Kidney (tissue), 14 donors: ENCODE results near the gene ALDH16A1. TPM values are rescaled to one million over a fixed set of nuclear protein-coding genes. Genes with fewer than 3 reads are reported as not detected.

Source experiments
- DNase-seq, 5 donors: peaks; one replicate each; pipeline ENCODE4 v3.0.0-alpha.2; 2013 to 2020
- FAIRE-seq: peaks from 2 replicates; lab custom pipeline; 2012; peaks lifted over from hg19 to GRCh38; lab: Jason Lieb, UNC
- H3K27ac ChIP-seq, 2 donors: one replicate each; pipeline ENCODE4 v1.7.0; 2013; ENCODE audit warnings: low read depth in 2 of 2, low read length in 2 of 2, inconsistent platforms in 1 of 2
- H3K27me3 ChIP-seq: one replicate; pipeline ENCODE4 v1.7.1; 2013; ENCODE audit warnings: low read length, inconsistent platforms; ENCODE audit not compliant: control insufficient read depth, insufficient read depth
- H3K36me3 ChIP-seq, 3 donors: one replicate each; pipeline versions ENCODE4 v1.7.0 to v1.7.1; 2013; ENCODE audit warnings: low read length in 3 of 3, control low read depth in 1 of 3, inconsistent platforms in 1 of 3; ENCODE audit not compliant: insufficient read depth in 3 of 3, control insufficient read depth in 2 of 3
- H3K4me1 ChIP-seq, 3 donors: one replicate each; pipeline versions ENCODE4 v1.7.0 to v1.7.1; 2013; ENCODE audit warnings: low read length in 3 of 3, inconsistent platforms in 1 of 3, low read depth in 1 of 3; ENCODE audit not compliant: control insufficient read depth in 2 of 3, insufficient read depth in 2 of 3
- H3K4me3 ChIP-seq, 3 donors: one replicate each; pipeline versions ENCODE4 v1.7.0 to v1.8.1; 2013; ENCODE audit warnings: low read length in 3 of 3, control low read depth in 1 of 3, inconsistent platforms in 1 of 3
- H3K9ac ChIP-seq, 3 donors: one replicate each; pipeline versions ENCODE4 v1.7.0 to v1.7.1; 2013; ENCODE audit warnings: low read length in 3 of 3, control low read depth in 1 of 3, inconsistent platforms in 1 of 3
- H3K9me3 ChIP-seq, 3 donors: one replicate each; pipeline versions ENCODE4 v1.7.0 to v1.7.1; 2013; ENCODE audit warnings: low read length in 3 of 3, control low read depth in 1 of 3, inconsistent platforms in 1 of 3; ENCODE audit not compliant: control insufficient read depth in 2 of 3, insufficient read depth in 1 of 3
- intact Hi-C: fragments of 100-400 bp; cut with DNase I; formaldehyde crosslinking; loops from one replicate; pipeline ENCODE4 v1.11.1; 2022
- polyA plus RNA-seq: library from polyadenylated mRNA; stranded (reverse); fragments of 350-450 nt; fragmentation: Illumina TruSeq; extraction: RNeasy Lipid Tissue Mini Kit (QIAGEN cat#74804); gene quantifications from one replicate; pipeline ENCODE4 v1.2.3, GENCODE V29; 2014; ENCODE audit warnings: low read depth, low replicate concordance; ENCODE audit not compliant: insufficient read depth
- total RNA-seq: library from RNA; stranded (reverse); fragmentation: NEBNext Ultra II Directional; extraction: Animal tissue kit (Norgen Biotek cat#: 25700); gene quantifications from one replicate; pipeline ENCODE4 v1.2.1, GENCODE V29; 2021
- TF ChIP-seq, protein P1 (sequence below): IDR thresholded peaks from 3 replicates; pipeline ENCODE4 v1.5.1; 2012; ENCODE audit warnings: mild to moderate bottlenecking, moderate library complexity, borderline replicate concordance; ENCODE audit not compliant: insufficient read depth; ENCODE audit errors: extremely low read depth
- donor health status: control.
- donor health status: control.
- donor health status: control.
- donor health status: control.
- donor health status: control.
- donor health status: DM: yes; HTN: yes; CAD: no.
- donor health status: Normal renal cell carcinoma (clear cell type).

Gene ALDH16A1
- total and polyA plus RNA-seq, 2 donors from 2014 or later = 26.8 to 31.8 TPM

DNA sequence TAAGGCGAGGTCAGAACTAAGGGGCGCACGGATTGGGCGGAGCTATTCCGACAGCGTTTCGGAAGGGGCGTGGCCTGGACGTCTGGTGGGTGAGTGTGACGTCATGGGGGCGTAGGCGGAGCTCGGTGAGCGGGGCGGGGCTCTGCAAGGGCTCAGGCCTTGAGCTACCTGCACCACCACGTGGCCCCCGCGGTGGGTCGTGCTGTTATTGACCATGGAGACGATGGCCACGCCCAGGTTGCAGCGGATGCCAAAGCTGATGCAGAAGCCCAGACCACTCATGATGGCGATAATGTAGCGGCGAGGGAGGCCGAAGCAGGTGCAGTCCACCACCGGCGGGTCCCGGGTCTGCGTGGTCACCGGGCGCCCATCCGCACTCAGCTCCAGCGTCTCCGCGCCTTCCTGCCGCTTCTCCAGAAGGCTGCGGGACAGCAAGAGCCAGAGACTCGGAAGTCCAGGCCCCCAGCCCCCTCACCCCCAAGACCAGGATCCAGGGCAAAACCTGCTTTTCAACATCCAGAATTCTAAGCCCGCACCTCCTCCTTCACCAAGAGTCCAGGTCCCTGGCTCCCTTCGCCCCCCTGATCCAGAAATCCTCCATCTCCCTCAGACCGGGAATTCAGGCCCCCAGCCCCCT lies 16.5 kb upstream of the ALDH16A1 start:
- H3K27ac ChIP-seq = no peak overlapping the region
- intact Hi-C loops = loop anchor here (10.0 kb wide), 1 partner anchor 212 kb away; no protein-coding TSS in a partner anchor
- no peaks in the 10 kb centered on the region for H3K9me3 ChIP-seq
- no peaks in the 10 kb centered on the region for H3K36me3 ChIP-seq
- peaks cover 64% of the 10 kb centered on the region for H3K27me3 ChIP-seq
- no peak overlapping the region for H3K9ac ChIP-seq
- DNase-seq = peak in 3 of 5 donors; percentile 47 to 79 (median 60)
- TF ChIP-seq, protein P1, sequence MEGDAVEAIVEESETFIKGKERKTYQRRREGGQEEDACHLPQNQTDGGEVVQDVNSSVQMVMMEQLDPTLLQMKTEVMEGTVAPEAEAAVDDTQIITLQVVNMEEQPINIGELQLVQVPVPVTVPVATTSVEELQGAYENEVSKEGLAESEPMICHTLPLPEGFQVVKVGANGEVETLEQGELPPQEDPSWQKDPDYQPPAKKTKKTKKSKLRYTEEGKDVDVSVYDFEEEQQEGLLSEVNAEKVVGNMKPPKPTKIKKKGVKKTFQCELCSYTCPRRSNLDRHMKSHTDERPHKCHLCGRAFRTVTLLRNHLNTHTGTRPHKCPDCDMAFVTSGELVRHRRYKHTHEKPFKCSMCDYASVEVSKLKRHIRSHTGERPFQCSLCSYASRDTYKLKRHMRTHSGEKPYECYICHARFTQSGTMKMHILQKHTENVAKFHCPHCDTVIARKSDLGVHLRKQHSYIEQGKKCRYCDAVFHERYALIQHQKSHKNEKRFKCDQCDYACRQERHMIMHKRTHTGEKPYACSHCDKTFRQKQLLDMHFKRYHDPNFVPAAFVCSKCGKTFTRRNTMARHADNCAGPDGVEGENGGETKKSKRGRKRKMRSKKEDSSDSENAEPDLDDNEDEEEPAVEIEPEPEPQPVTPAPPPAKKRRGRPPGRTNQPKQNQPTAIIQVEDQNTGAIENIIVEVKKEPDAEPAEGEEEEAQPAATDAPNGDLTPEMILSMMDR = no peak
- no peak overlapping the region for H3K4me3 ChIP-seq
- no peak for FAIRE-seq
- no peaks in the 10 kb centered on the region for H3K4me1 ChIP-seq

GRCh38 chr19:49437231-49437630 lies 15.8 kb upstream of the ALDH16A1 start:
- Histone ChIP-seq H3K36me3 (no peaks in the 10 kb centered on the region), H3K4me1 (no peaks in the 10 kb centered on the region), H3K4me3 (no peak overlapping the region), H3K9ac (no peak overlapping the region), H3K9me3 (no peaks in the 10 kb centered on the region), H3K27ac (no peak overlapping the region), H3K27me3 (peaks cover 63% of the 10 kb centered on the region)
- FAIRE-seq (no peak), DNase-seq (no peak)
- intact Hi-C loops = loop anchor here (10.0 kb wide), 1 partner anchor 212 kb away; no protein-coding TSS in a partner anchor
- TF ChIP-seq, protein P1 = no peak

DNA sequence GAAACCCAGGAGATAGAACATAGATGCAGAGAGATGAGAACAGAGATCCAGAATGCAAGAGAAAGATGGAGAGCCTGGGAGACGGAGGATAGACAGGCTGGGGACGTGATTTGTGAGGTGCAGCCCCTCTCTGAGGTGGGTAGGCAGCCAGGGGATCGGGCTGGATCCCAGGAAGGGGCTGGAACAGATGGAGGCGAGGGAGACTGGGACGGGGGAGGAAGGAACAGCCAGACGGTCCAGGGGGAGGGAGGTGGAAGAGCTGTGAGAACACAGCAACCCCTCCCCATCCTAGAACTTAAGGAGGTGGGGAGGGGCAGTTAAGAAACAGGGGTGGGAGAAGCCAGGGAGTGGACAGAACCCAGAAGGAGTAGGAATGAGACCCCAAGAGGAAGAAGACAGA lies 14.8 kb upstream of the ALDH16A1 start:
- DNase-seq (no peak), FAIRE-seq (no peak)
- intact Hi-C loops = loop anchor here (10.0 kb wide), 1 partner anchor 213 kb away; no protein-coding TSS in a partner anchor
- Histone ChIP-seq H3K9me3 (no peaks in the 10 kb centered on the region), H3K9ac (no peak overlapping the region), H3K27me3 (peaks cover 62% of the 10 kb centered on the region), H3K36me3 (no peaks in the 10 kb centered on the region), H3K27ac (no peak overlapping the region), H3K4me1 (no peaks in the 10 kb centered on the region), H3K4me3 (no peak overlapping the region)
- TF ChIP-seq, protein P1 = no peak

DNA sequence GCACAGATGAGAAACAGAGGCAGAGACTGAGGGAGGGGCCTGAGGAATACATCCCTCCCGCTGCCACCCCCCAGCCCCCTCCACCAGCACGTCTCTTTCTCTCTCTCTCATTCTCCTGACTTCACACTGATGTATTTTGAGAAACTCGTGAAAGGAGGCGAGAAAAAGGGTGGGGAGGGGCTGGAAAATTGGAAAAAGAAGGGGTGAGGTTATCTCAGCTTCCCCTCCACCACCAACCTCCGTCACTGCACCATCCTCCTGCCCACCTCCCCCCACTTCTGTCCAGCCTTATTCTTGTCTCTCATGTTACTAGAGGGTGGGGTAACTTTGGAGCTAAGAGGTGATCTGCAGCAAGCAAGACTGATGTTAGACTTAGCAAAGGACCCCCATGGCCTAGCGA lies 13.2 kb upstream of the ALDH16A1 start:
- TF ChIP-seq, protein P1 = no peak
- no peak overlapping the region for H3K9ac ChIP-seq
- H3K36me3 ChIP-seq = no peaks in the 10 kb centered on the region
- no peak overlapping the region for H3K4me3 ChIP-seq
- DNase-seq = no peak
- H3K27me3 ChIP-seq = peaks cover 55% of the 10 kb centered on the region
- no peak for FAIRE-seq
- H3K4me1 ChIP-seq = peaks cover 0 to 2% (median 0%) of the 10 kb centered on the region in 3 donors
- H3K27ac ChIP-seq = no peak overlapping the region
- H3K9me3 ChIP-seq = no peaks in the 10 kb centered on the region
- intact Hi-C loops = loop anchor here (10.0 kb wide), 2 partner anchors 45 to 215 kb away; no protein-coding TSS in a partner anchor
